ENCODE results near the gene CENPP. TPM values are rescaled to one million over a fixed set of nuclear protein-coding genes. Genes with fewer than 3 reads are reported as not detected.

CENPP gene
- total RNA-seq, 1 donor from 2014 or later, result 6.0 TPM

DNA sequence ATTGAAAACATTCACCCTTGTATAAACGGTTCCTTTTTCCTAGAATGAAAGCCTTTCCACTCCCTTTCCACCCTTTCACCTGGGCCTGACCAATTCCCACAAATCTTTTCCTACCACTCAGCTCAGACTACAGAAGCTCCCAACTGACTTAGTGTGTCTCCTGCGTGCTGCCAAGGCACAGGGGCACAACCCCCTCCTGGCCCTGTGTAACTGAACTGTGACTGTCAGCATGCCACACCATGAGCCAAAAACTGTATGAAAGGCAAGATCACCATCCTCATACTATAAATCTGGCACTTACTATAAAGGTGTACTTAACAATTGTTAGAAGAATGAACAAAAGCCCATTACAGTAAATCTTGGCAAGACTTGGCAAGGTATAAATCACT is 12.1 kb upstream of the CENPP start:
- no peak for DNase-seq

GRCh38 chr9:92315456-92315855 is 10.3 kb upstream of the CENPP start:
- no peak for DNase-seq

GRCh38 chr9:92324431-92324830 is 1.3 kb upstream of the CENPP start:
- no peak for DNase-seq

DNA sequence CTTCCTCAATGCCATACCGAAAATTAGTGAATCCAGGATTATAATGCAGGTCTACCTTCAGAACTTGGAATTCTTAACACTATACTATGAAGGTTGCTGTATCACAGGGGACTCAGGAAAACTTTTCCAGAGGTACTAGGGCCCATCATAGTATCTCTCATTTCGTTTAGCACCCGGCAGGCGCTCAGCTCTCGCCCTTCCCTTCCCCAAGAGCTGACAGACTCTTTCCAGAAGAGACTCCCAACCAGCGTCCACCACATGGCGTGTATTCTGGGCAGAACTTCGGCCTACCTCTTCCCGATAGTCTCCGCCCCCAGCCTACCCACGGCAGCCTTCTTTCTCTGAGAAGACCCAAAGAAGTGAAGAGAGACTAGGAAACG is 874 bp upstream of the CENPP start:
- no peak for DNase-seq

DNA sequence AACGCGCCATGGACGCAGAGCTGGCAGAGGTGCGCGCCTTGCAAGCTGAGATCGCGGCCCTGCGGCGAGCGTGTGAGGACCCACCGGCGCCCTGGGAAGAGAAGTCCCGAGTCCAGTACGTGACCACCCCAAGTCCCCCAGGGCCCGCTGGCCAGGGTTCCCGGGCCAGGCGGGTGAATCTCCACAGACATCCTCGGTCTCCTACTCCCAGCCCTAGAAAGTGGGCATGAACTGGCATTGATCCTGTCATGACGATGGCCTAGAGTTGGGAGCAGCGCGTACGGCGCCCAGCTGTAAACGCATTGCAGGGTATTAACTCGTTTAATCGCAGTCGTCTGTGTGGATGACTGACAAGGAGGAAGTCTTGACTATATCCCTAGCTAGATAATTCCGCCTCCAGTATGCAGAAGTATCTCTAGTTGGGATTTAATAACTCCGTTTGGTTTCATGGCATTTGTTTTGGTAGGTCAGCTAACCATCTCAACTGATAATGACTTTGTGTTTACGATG is 293 bp downstream of the CENPP start:
- no peak for DNase-seq

GRCh38 chr9:92327283-92327850 is 1.6 kb downstream of the CENPP start:
- no peak for DNase-seq

DNA sequence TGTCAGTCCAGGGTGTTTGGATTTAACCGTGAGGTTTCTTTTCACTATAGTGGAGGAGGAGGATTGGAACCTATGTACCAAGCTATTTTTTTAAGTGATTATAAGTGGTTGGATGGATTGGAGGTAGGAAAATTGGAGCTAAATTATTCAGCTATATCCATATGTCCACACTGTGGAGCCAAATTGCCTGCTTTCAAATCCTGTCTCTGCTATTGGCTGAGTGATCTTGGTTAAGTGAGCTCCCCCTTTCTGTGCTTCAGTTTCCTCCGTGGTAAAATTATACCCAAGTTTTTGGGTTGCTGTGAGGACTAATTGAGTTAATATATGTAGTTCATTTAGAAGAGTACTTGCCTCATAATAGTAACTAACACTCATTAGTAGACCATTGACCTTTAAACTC is 2.5 kb downstream of the CENPP start:
- DNase-seq, result peak; percentile 51

GRCh38 chr9:92332577-92333281 is 7.0 kb downstream of the CENPP start:
- no peak for DNase-seq

DNA sequence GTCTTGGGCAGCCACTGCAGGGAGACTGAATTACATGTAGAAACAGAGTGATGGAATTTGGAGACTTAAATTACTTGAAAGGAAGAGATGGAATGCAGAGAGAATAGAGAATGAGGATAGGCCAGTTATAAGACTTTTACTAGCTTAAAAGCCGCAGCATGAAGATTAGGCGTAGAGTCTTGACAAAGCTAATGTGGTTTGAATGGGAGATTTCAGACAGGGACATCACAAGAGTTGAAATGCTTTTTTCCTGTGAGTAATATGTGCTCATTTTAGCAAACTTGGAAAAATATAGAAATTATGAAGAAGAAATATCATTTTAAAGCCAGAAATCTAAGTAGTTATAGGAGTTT is 7.5 kb downstream of the CENPP start:
- no peak for DNase-seq

- DNase-seq, result no peak
Measured at GRCh38 chr9:92341578-92341977, 15.8 kb downstream of the CENPP start.

- DNase-seq, result no peak
Measured at GRCh38 chr9:92342825-92343488, 17.2 kb downstream of the CENPP start.

DNA sequence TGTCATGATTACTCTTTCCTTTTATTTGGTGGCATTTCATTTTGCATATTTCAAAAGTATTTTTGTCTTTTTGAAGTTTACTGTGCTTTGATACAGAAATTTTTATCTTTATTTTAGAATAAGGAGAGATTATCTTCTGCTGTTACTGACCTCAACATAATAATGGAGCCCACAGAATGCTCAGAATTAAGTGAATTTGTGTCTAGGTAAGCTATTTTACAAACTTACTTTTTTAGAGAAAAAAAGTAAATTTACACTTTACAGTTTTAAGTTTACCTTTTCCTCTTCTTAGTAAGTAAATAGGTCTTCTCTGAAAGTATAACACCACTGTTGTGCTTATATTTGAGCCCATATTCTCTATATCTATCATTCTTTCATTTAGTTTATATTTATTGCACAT is 19.8 kb downstream of the CENPP start:
- DNase-seq, result no peak

- DNase-seq, result peak; percentile 93
Measured at GRCh38 chr9:92349771-92350739, 24.3 kb downstream of the CENPP start.

GRCh38 chr9:92350740-92351133 is 25.0 kb downstream of the CENPP start:
- DNase-seq, result no peak

DNA sequence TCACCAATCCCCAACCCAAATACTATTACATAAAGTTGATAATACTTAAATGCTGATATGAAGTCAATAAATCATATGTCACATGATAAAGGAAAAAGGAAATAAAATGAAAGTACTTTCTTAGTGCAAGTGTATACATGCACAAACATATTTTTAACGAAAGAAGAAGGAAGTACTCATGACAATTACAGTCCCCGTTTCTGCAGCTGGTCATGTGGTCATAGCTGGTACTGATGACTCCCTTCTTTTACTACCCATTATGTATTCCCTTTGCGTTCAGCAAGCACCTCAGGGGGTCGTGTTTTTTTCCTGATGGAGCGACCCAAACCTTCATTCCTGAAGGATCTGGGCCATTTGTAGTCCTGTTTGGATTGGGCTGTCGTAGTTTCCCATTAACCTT is 27.3 kb downstream of the CENPP start:
- no peak for DNase-seq

DNA sequence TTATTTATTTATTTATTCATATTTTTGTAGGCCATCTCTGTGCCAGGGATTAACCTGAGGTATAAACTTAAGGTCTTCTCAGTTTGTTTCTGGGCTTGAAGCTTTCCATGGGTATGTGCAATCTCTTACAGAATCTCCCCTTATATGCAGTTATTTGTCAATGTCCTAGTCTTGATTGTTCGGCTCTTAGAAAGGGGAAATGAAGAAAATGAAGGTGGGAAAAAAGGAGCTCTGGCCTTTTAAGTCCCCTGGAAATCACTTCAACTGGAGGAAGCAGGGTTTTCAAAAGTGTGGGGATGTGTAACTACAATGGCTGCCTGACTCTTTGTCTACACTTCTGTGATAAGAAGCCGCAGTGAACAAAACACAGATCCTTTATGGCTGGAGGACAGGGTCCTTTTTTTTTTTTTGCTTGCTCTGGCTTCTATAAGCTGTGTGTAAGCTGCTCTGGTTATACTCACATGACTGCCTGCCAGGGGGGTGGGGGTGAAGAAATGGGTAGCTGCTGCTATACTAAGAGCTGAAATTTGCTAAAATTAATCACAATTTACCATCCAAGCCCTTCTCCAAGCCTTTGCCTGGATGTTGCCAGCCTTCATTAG is 33.7 kb downstream of the CENPP start:
- no peak for DNase-seq

DNA sequence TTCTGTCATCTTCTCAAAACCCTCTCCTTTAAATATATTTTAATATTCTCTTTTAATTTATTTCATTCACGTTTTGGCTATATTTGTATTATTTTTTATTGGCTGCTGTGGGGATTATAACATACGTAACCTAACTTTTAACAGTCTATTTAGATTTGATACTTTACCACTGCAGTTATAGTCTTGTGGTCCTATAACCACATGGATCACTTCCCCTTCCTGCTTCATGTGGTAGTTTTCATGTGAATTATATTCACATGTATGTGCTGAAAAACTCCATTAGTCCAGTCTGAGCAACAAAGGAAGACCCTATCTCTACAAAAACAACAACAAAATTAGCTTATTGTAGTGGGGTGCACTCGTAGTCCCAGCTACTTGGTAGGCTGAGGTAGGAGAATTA is 34.3 kb downstream of the CENPP start:
- no peak for DNase-seq

DNA sequence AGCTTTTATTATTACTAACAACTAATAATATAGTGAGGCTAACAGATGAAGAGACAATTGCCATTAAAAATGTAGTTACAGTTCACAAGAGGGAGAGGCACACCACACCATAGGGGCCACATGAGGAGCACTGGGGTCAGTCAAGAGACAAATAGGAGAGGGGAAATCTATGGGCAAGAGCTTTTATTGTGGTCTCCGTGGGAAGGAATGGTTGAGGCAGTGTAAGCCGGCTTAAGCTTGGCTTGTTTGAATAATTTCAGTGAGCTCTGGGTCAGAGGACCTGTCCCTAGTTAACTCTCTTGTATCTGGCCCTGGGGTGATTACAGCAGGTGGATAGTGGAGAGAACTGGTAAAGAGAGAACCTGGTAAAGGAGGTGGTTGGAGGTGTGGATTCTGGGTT is 43.3 kb downstream of the CENPP start:
- no peak for DNase-seq

GRCh38 chr9:92373167-92373566 is 47.4 kb downstream of the CENPP start:
- no peak for DNase-seq

DNA sequence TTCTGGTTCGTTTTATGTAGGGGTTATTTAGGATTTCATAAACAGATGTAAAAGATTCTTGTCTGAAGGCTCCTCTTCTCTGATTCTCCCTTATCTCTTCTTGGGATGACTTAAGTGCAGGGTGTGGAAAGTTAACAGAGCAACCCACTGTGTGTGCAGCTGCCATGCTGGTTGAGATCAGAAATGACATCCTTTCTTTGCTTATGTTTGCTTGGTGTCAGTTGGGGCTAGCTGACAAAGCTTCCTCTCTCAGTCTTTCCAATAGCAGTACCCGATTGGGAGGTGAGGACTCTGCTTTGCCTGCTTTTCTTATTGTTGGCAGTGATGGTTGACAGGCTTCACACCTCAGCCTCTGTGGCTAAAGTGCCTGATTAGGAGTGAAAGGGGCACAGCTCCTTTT is 52.1 kb downstream of the CENPP start:
- no peak for DNase-seq

GRCh38 chr9:92378865-92379560 is 53.3 kb downstream of the CENPP start:
- DNase-seq, result no peak

DNA sequence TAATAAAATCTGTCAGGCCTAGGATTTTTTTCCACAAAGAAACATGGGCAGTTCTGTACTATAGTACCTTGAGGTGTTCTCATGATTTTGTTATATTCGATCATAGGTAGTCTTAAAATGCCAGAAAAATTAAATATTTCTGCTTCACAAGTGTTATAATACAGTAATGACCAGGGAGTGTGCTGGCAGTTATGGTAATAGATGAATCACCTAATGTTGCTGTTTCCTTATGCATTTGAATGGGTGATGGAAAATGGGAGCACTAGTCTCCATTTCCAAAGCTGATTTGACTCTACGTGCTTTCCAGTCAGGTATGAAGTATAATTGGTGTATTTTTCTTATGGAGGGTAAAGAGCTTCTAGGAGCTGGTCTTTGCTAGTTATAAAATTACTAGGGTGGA is 54.9 kb downstream of the CENPP start:
- DNase-seq, result no peak

Data from skin of body (tissue), 2 donors.